Gastrocnemius medialis (tissue), 4 donors: ENCODE measurements around the gene SF3B3.

Experiments
- POLR2A ChIP-seq, 2 donors: fragments of 450-650 bp; IDR thresholded peaks; one replicate each; pipeline ENCODE4 v1.6.1; 2017; ENCODE audit warnings: antibody characterized with exemption in 2 of 2, mild to moderate bottlenecking in 2 of 2, moderate library complexity in 2 of 2
- TF ChIP-seq, protein P1 (sequence below), 5 experiments: fragments of 450-650 bp in 3 of 5; fragments of 200-600 bp in 2 of 5; sonication (generic) in 2 of 5; IDR thresholded peaks in 4 of 5; conservative IDR thresholded peaks in 1 of 5; 1 replicate in 4 of 5; 2 replicates in 1 of 5; pipeline ENCODE4 v1.5.1; 2016 to 2019; ENCODE audit warnings: antibody characterized with exemption in 5 of 5, mild to moderate bottlenecking in 3 of 5, moderate library complexity in 3 of 5

DNA sequence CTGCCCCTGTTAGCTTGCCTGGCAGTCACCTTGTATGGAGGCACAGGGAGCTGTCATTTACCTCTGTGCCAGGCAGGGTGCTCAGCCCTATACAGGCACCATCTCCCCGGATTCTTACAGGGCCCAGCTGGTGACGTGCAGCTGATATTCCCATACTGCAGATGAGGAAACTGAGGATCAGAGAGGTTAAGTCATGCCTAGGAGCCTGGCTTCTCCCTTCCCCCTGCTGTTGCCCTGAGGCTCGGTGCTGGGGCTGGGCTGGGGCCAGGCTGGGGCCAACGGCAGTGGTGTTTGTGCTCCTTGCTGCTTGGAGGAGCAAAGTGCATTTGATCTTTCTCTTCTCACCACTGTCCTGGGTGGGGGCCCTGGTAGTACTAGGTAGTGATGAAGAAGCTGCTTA lies 68.0 kb downstream of the SF3B3 start:
- TF ChIP-seq, protein P1, sequence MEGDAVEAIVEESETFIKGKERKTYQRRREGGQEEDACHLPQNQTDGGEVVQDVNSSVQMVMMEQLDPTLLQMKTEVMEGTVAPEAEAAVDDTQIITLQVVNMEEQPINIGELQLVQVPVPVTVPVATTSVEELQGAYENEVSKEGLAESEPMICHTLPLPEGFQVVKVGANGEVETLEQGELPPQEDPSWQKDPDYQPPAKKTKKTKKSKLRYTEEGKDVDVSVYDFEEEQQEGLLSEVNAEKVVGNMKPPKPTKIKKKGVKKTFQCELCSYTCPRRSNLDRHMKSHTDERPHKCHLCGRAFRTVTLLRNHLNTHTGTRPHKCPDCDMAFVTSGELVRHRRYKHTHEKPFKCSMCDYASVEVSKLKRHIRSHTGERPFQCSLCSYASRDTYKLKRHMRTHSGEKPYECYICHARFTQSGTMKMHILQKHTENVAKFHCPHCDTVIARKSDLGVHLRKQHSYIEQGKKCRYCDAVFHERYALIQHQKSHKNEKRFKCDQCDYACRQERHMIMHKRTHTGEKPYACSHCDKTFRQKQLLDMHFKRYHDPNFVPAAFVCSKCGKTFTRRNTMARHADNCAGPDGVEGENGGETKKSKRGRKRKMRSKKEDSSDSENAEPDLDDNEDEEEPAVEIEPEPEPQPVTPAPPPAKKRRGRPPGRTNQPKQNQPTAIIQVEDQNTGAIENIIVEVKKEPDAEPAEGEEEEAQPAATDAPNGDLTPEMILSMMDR (IDR thresholded peaks at IDR 0.05 in 4 of 5, conservative IDR thresholded peaks at IDR 0.05 in 1 of 5) = no peak
- TF ChIP-seq POLR2A (IDR thresholded peaks at IDR 0.05) = no peak
